Measurements from ENCODE around the gene FASTK. TPM values are rescaled to one million over a fixed set of nuclear protein-coding genes. Genes with fewer than 3 reads are reported as not detected.

The FASTK gene
- total RNA-seq, 1 experiment from 2014 or later = 86.4 TPM

DNA sequence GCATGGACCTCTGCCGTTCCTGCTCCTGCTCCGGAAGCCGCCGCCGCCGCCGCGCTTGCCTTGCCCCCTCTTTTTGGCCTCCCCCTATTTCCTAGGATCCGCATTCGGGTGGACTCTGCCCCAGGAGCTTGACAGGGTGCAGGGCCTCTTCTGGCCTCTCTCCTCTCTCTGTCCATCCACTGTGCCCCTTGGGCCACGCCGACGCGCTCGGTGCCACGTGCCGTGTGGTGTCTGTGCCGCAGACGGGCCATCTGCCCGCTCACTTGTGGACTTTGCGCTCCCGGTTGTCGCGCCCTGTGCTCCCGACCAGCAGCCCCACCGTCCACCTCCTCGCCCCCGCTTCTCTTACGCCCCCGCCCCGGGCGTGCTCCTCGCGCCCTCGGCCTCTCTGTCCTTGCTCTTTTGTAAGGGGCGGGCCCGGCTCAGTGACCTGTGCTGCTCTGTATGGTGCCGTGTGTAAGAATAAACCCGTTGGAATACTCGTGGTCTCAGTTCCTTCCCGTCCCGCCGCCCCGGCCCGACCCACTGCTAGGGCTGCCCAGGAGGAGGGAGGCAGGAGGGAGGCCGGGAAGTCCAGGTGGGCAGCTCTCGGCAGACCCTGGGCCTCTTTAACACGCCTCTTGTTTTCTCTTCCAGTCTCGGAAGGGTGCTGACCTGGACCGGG, 42.7 kb upstream of the FASTK start:
- Histone ChIP-seq H3K4me1 (ENCODE audit: control insufficient read depth in 1 of 2, insufficient read depth in 2 of 2, low read length in 2 of 2) (peaks cover 0 to 8% of the 10 kb centered on the region in 2 experiments; a peak in 1 of 4 replicates), H3K4me3 (replicated peaks in 1 of 2; ENCODE audit: low read depth in 1 of 2, low read length in 2 of 2) (no peak overlapping the region), H3K27me3 (ENCODE audit: insufficient read depth, low read length) (no peaks in the 10 kb centered on the region), H4K20me1 (ENCODE audit: insufficient read depth) (no peaks in the 10 kb centered on the region), H3K9me2 (ENCODE audit: insufficient read depth) (no peaks in the 10 kb centered on the region), H3K9ac (ENCODE audit: low read length) (no peak overlapping the region), H3K79me2 (ENCODE audit: insufficient read depth, low read length) (peaks cover 7% of the 10 kb centered on the region; the same call in 1 of the 2 replicates), H3K4me2 (ENCODE audit: low read length) (no peak overlapping the region), H3K27ac (ENCODE audit: low read depth, low read length) (no peak overlapping the region; the same call in 1 of the 2 replicates), H3K9me3 (ENCODE audit: control insufficient read depth in 1 of 2, insufficient read depth in 1 of 2, low read depth in 1 of 2, low read length in 2 of 2) (no peaks in the 10 kb centered on the region), H3K36me3 (ENCODE audit: control insufficient read depth in 1 of 2, insufficient read depth in 2 of 2, low read length in 2 of 2) (peaks cover 18 to 27% of the 10 kb centered on the region in 2 experiments; a peak in 3 of 4 replicates), H2AFZ (ENCODE audit: low read depth, low read length, poor library complexity, severe bottlenecking) (no peak overlapping the region)
- ATAC-seq = peak; percentile 3
- ChIA-PET CTCF (interaction anchor here (0.6 to 1.4 kb wide), 18 partner anchors 7 to 179 kb away, joined by 3 to 8 read pairs (median 4); partner anchors contain the start of genes ABCB8, ABCF2 and FASTK), POLR2A (no interaction called here), RAD21 (ENCODE audit: low non-redundant PET in 1 of 2, low total read pairs in 2 of 2, uncharacterized antibody in 2 of 2, unreplicated experiment in 2 of 2) (no interaction called here)
- no TSS peak for BruUV-seq (replicated peaks)
- DNase-seq (ENCODE audit: low read depth, low spot score) = no peak
- TF ChIP-seq, protein P1, sequence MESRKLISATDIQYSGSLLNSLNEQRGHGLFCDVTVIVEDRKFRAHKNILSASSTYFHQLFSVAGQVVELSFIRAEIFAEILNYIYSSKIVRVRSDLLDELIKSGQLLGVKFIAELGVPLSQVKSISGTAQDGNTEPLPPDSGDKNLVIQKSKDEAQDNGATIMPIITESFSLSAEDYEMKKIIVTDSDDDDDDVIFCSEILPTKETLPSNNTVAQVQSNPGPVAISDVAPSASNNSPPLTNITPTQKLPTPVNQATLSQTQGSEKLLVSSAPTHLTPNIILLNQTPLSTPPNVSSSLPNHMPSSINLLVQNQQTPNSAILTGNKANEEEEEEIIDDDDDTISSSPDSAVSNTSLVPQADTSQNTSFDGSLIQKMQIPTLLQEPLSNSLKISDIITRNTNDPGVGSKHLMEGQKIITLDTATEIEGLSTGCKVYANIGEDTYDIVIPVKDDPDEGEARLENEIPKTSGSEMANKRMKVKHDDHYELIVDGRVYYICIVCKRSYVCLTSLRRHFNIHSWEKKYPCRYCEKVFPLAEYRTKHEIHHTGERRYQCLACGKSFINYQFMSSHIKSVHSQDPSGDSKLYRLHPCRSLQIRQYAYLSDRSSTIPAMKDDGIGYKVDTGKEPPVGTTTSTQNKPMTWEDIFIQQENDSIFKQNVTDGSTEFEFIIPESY (IDR thresholded peaks at IDR 0.05; ENCODE audit: extremely low read depth, insufficient replicate concordance, low read length) = no peak
- no peak for TF ChIP-seq TCF7L2 (IDR thresholded peaks at IDR 0.05; ENCODE audit: borderline replicate concordance, extremely low read depth, insufficient read depth, insufficient read length)
- TF ChIP-seq ELF1 (IDR thresholded peaks at IDR 0.05; ENCODE audit: borderline replicate concordance, low read depth) = no peak
- no peak for TF ChIP-seq SRF (IDR thresholded peaks at IDR 0.05; ENCODE audit: low read depth)
- no peak for TF ChIP-seq YY1 (IDR thresholded peaks at IDR 0.05; ENCODE audit: extremely low read depth, insufficient replicate concordance, low read depth, low read length)
- no peak for TF ChIP-seq CBX3 (IDR thresholded peaks at IDR 0.05; ENCODE audit: low read depth)
- TF ChIP-seq, protein P2, sequence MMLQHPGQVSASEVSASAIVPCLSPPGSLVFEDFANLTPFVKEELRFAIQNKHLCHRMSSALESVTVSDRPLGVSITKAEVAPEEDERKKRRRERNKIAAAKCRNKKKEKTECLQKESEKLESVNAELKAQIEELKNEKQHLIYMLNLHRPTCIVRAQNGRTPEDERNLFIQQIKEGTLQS (IDR thresholded peaks at IDR 0.05) = no peak
- intact Hi-C loops (cut with micrococcal nuclease) = loop anchor here (10.0 kb wide), 1 partner anchor 122 kb away; the partner anchor contains the start of gene SMARCD3

Data from HCT116 (cell line).